CD4-positive, alpha-beta T cell (primary cell): ENCODE data around the gene BTBD1. TPM values are rescaled to one million over a fixed set of nuclear protein-coding genes. Genes with fewer than 3 reads are reported as not detected.
"Not testable (repeated sequence)": the region's sequence is repeated elsewhere in the genome, so short reads cannot be mapped to it uniquely, and the experiment has no call there.

Source experiments
- ATAC-seq: fragments of 200-7000 bp; cut with Tn5 transposase; one replicate; pipeline ENCODE4 v1.10.0; 2022; ENCODE audit warnings: mild to moderate bottlenecking; ENCODE audit not compliant: poor library complexity
- CTCF ChIA-PET: fragments of 350-600 bp; sonication (Branson Sonifier 250); formaldehyde crosslinking; loops from one replicate; lab custom pipeline; 2021; ENCODE audit warnings: antibody characterized with exemption, inconsistent platforms; lab: Charles Lee
- POLR2A ChIA-PET: fragments of 350-600 bp; sonication (Branson Sonifier 250); formaldehyde crosslinking; loops from one replicate; lab custom pipeline; 2021; ENCODE audit warnings: antibody characterized with exemption, inconsistent platforms; lab: Charles Lee
- DNase-seq, 14 experiments: peaks; one replicate each; pipeline ENCODE4 v3.0.0-alpha.2; 2013 to 2020; ENCODE audit warnings: mixed read lengths in 2 of 14
- H3K27ac ChIP-seq, 2 donors: one replicate each; pipeline versions ENCODE4 v1.5.1 to v1.7.0; 2013; ENCODE audit warnings: low read length in 2 of 2, low read depth in 1 of 2, mild to moderate bottlenecking in 1 of 2
- H3K27me3 ChIP-seq, 2 experiments: 1 replicate in 1 of 2; 2 replicates in 1 of 2; pipeline versions ENCODE4 v1.6.1 to v1.7.0; 2013; ENCODE audit warnings: low read length in 2 of 2, control low read depth in 1 of 2, mild to moderate bottlenecking in 1 of 2, moderate library complexity in 1 of 2; ENCODE audit not compliant: insufficient read depth in 2 of 2, control insufficient read depth in 1 of 2
- H3K36me3 ChIP-seq: one replicate; pipeline ENCODE4 v1.6.1; 2013; ENCODE audit warnings: low read length, control low read depth; ENCODE audit not compliant: insufficient read depth
- H3K4me1 ChIP-seq: one replicate; pipeline ENCODE4 v1.6.1; 2013; ENCODE audit warnings: low read length, control low read depth; ENCODE audit not compliant: insufficient read depth
- H3K4me3 ChIP-seq: one replicate; pipeline ENCODE4 v1.5.1; 2013; ENCODE audit warnings: mild to moderate bottlenecking, low read length, moderate library complexity
- H3K9me3 ChIP-seq, 2 experiments: 1 replicate in 1 of 2; 2 replicates in 1 of 2; pipeline versions ENCODE4 v1.6.1 to v1.7.0; 2013; ENCODE audit warnings: low read length in 2 of 2, mild to moderate bottlenecking in 2 of 2, control low read depth in 1 of 2, moderate library complexity in 1 of 2; ENCODE audit not compliant: control insufficient read depth in 1 of 2, insufficient read depth in 1 of 2
- H3K27ac Mint-ChIP-seq: one replicate; pipeline ENCODE4 v1.8.0; 2020; ENCODE audit warnings: mixed read lengths
- H3K27me3 Mint-ChIP-seq: one replicate; pipeline ENCODE4 v1.8.0; 2021; ENCODE audit warnings: mixed read lengths
- H3K36me3 Mint-ChIP-seq: one replicate; pipeline ENCODE4 v1.8.0; 2021; ENCODE audit warnings: low read depth, mixed read lengths
- H3K4me1 Mint-ChIP-seq: one replicate; pipeline ENCODE4 v1.8.0; 2021; ENCODE audit warnings: low read depth, mixed read lengths
- H3K4me3 Mint-ChIP-seq: one replicate; pipeline ENCODE4 v1.8.0; 2020; ENCODE audit warnings: mild to moderate bottlenecking, mixed read lengths
- H3K9me3 Mint-ChIP-seq: one replicate; pipeline ENCODE4 v1.8.0; 2020; ENCODE audit warnings: mixed read lengths
- CTCF ChIP-seq: fragments of 200-600 bp; IDR thresholded peaks from one replicate; pipeline ENCODE4 v1.8.0; 2022; ENCODE audit warnings: antibody characterized with exemption, mild to moderate bottlenecking
- intact Hi-C, 2 experiments: fragments of 100-400 bp; cut with DNase I in 1 of 2; cut with micrococcal nuclease in 1 of 2; formaldehyde crosslinking; loops; one replicate each; pipeline versions ENCODE4 v1.15.1 to v1.9.0; 2023 to 2025; cut with DNase I, micrococcal nuclease
- total RNA-seq, 174 experiments: library from RNA in 2 of 174; stranded (reverse) in 2 of 174; gene quantifications; one replicate each; pipeline ENCODE4 v1.2.3 and lab custom pipeline; 2021 to 2026

BTBD1 gene
- total RNA-seq, 2 experiments from 2014 or later, result 26.3 to 27.5 TPM

GRCh38 chr15:83090465-83090864, 23.4 kb upstream of the BTBD1 start:
- POLR2A ChIA-PET, result no interaction called here
- Histone ChIP-seq H3K27ac (no peak overlapping the region), H3K4me3 (no peak overlapping the region), H3K4me1 (no peaks in the 10 kb centered on the region), H3K27me3 (no peaks in the 10 kb centered on the region), H3K36me3 (no peaks in the 10 kb centered on the region), H3K9me3 (no peaks in the 10 kb centered on the region)
- no peak for ATAC-seq
- no peak for TF ChIP-seq CTCF
- Mint-ChIP-seq H3K36me3 (no peaks in the 10 kb centered on the region), H3K27me3 (peaks cover 4% of the 10 kb centered on the region), H3K27ac (no peak overlapping the region), H3K4me3 (no peak overlapping the region), H3K9me3 (no peaks in the 10 kb centered on the region), H3K4me1 (no peaks in the 10 kb centered on the region)
- intact Hi-C loops, result no loop called here
- CTCF ChIA-PET, result no interaction called here
- DNase-seq, result no peak

GRCh38 chr15:83088876-83089275, 21.8 kb upstream of the BTBD1 start:
- H3K27ac ChIP-seq, result no peak overlapping the region
- H3K36me3 ChIP-seq, result no peaks in the 10 kb centered on the region
- no peaks in the 10 kb centered on the region for H3K9me3 ChIP-seq
- H3K4me1 ChIP-seq, result no peaks in the 10 kb centered on the region
- H3K36me3 Mint-ChIP-seq, result no peaks in the 10 kb centered on the region
- H3K4me1 Mint-ChIP-seq, result no peaks in the 10 kb centered on the region
- CTCF ChIA-PET, result no interaction called here
- no peak for ATAC-seq
- POLR2A ChIA-PET, result no interaction called here
- no peak for DNase-seq
- TF ChIP-seq CTCF, result no peak
- H3K9me3 Mint-ChIP-seq, result no peaks in the 10 kb centered on the region
- intact Hi-C loops, result no loop called here
- H3K27me3 Mint-ChIP-seq, result peaks cover 7% of the 10 kb centered on the region
- H3K27me3 ChIP-seq, result peaks cover 0 to 3% of the 10 kb centered on the region in 2 experiments
- H3K27ac Mint-ChIP-seq, result no peak overlapping the region
- no peak overlapping the region for H3K4me3 ChIP-seq
- H3K4me3 Mint-ChIP-seq, result no peak overlapping the region

- H3K36me3 ChIP-seq, result no peaks in the 10 kb centered on the region
- Mint-ChIP-seq H3K36me3 (no peaks in the 10 kb centered on the region), H3K9me3 (no peaks in the 10 kb centered on the region), H3K4me3 (no peak overlapping the region), H3K4me1 (no peaks in the 10 kb centered on the region), H3K27me3 (peaks cover 16% of the 10 kb centered on the region), H3K27ac (no peak overlapping the region)
- TF ChIP-seq CTCF, result no peak
- H3K4me3 ChIP-seq, result no peak overlapping the region
- DNase-seq, result no peak
- POLR2A ChIA-PET, result no interaction called here
- intact Hi-C loops, result no loop called here
- H3K27ac ChIP-seq, result no peak overlapping the region
- no peaks in the 10 kb centered on the region for H3K9me3 ChIP-seq
- CTCF ChIA-PET, result no interaction called here
- no peak for ATAC-seq
- H3K4me1 ChIP-seq, result no peaks in the 10 kb centered on the region
- H3K27me3 ChIP-seq, result peaks cover 0 to 5% of the 10 kb centered on the region in 2 experiments
Measured at GRCh38 chr15:83087576-83087975, 20.5 kb upstream of the BTBD1 start.

- ATAC-seq, H3K4me1 Mint-ChIP-seq, CTCF ChIA-PET, intact Hi-C loops, H3K27ac ChIP-seq, POLR2A ChIA-PET, H3K4me3 ChIP-seq, H3K4me3 Mint-ChIP-seq, H3K36me3 ChIP-seq, H3K4me1 ChIP-seq, H3K9me3 Mint-ChIP-seq, H3K9me3 ChIP-seq, H3K27ac Mint-ChIP-seq, H3K27me3 ChIP-seq, DNase-seq, H3K36me3 Mint-ChIP-seq: not testable (repeated sequence)
- H3K27me3 Mint-ChIP-seq, result peaks cover 31% of the 10 kb centered on the region
Measured at GRCh38 chr15:83085864-83086552, 19.0 kb upstream of the BTBD1 start.

- H3K27ac Mint-ChIP-seq, CTCF ChIA-PET, H3K4me3 Mint-ChIP-seq, H3K4me1 ChIP-seq, H3K36me3 Mint-ChIP-seq, ATAC-seq, H3K9me3 ChIP-seq, H3K36me3 ChIP-seq, H3K27ac ChIP-seq, H3K9me3 Mint-ChIP-seq, H3K27me3 ChIP-seq, intact Hi-C loops, H3K4me1 Mint-ChIP-seq, H3K4me3 ChIP-seq, POLR2A ChIA-PET, DNase-seq: not testable (repeated sequence)
- peaks cover 34% of the 10 kb centered on the region for H3K27me3 Mint-ChIP-seq
Measured at GRCh38 chr15:83085461-83085860, 18.4 kb upstream of the BTBD1 start.
